UCSD-AML1 (cell line): Measurements from ENCODE around the gene GPRC5C.
"Not testable (repeated sequence)": the region's sequence is repeated elsewhere in the genome, so short reads cannot be mapped to it uniquely, and the experiment has no call there.

Source experiments
- DNase-seq: peaks from one replicate; lab custom pipeline; 2025; ENCODE audit not compliant: unreplicated experiment; lab: John Stamatoyannopoulos, UW

Gene GPRC5C

GRCh38 chr17:74466828-74467184, 34.9 kb downstream of the GPRC5C start:
- DNase-seq = no peak

GRCh38 chr17:74467221-74467951, 35.5 kb downstream of the GPRC5C start:
- peak; percentile 27 for DNase-seq

DNA sequence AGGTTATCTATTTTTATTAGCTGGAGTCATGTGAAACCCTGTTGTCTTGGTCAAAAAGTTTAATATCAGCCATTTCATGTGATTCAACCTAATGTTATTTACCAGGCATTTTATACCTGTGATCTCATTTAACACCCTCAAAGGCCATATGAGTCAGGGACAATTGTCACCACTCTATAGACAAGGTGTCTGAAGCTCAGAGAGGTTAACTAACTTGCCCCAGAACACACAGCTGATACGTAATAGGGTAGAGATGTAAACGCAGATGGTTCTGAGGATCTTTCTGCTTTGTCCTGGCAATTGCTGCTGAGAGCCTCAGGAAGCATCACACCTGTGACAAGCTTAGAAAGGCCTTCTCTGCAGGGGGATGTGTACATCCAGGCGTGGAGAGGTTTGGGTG, 39.5 kb downstream of the GPRC5C start:
- no peak for DNase-seq

DNA sequence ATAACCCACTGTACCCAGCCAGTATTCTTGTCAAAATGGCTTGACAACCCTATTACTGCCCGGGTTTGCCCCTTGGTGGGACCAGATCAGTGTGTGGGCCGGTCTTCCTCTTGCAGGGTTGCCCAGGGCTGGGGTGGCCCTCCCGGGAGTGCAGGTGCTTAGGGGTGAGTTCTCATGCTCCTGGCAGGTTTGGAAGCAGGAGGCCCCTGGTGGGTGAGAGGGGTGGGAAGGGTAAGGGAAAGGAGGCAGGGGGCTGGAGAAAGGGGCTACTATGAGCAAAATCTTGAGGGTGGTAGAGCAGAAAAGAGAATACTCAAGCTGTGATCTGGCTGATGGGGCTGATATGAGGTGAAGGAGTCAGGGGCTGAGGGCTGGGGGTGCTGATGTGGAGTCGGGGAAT, 41.0 kb downstream of the GPRC5C start:
- DNase-seq = no peak

DNA sequence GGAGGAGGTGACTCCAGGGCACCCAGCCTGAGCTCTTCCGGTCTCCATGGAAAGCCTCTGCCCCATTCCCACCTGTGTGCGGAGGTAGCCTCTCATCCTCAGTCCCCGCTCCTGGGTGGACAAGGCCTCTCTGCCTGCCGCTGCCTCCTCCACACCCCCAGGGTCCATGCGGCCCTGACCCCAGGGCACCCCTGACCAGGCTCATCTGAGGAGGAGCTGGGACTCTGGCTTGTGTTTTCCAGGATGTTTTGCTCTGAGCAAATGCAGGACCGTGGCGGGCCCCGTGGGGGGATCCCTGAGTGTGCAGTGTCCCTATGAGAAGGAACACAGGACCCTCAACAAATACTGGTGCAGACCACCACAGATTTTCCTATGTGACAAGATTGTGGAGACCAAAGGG, 41.4 kb downstream of the GPRC5C start:
- DNase-seq = no peak

GRCh38 chr17:74474043-74474792, 42.3 kb downstream of the GPRC5C start:
- DNase-seq = no peak

- no peak for DNase-seq
Observed at GRCh38 chr17:74475189-74475588, 43.3 kb downstream of the GPRC5C start.

DNA sequence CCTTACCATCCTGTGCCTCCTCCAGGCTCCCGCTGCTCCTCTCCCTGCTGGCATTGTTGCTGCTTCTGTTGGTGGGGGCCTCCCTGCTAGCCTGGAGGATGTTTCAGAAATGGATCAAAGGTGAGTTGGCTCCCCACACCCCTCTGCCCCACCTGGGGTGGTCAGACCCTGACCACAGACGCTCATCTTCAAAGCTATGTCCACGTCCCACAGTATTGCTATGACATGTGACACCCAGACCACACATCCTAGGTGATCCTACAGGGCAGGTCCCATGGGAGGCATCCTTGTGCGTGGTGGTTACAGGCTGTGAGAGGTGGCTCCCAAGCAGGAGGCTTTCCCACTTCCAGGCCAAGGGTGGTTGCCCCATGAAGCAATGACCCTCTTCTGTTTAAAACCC, 45.5 kb downstream of the GPRC5C start:
- DNase-seq = no peak

- DNase-seq = peak; percentile 30
Observed at GRCh38 chr17:74478420-74479100, 46.7 kb downstream of the GPRC5C start.

DNA sequence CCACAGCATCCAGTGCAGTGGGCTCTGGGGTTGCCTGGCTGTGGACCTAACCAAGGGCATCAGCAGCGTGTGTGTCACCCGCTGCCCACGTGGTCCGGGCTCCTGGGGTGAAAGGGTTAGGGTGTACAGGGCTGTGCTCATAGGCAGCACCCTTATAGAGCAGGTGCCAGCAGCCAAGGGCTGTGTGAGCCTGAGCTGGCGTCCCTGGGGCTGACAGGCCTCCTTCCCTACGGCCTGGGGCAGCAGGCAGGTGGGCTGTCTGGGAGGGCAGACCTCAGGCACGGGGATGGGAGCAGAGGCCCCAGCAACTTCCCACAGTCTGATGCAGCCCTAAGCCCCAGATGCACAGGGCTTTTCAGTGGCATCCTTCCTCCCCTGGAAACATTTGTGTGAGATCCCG, 48.4 kb downstream of the GPRC5C start:
- no peak for DNase-seq

GRCh38 chr17:74481621-74482020, 49.7 kb downstream of the GPRC5C start:
- no peak for DNase-seq

GRCh38 chr17:74484066-74484465, 52.2 kb downstream of the GPRC5C start:
- no peak for DNase-seq

GRCh38 chr17:74485022-74485743, 53.3 kb downstream of the GPRC5C start:
- no peak for DNase-seq

GRCh38 chr17:74485841-74486240, 54.0 kb downstream of the GPRC5C start:
- DNase-seq = no peak

GRCh38 chr17:74488276-74488675, 56.4 kb downstream of the GPRC5C start:
- DNase-seq = not testable (repeated sequence)

DNA sequence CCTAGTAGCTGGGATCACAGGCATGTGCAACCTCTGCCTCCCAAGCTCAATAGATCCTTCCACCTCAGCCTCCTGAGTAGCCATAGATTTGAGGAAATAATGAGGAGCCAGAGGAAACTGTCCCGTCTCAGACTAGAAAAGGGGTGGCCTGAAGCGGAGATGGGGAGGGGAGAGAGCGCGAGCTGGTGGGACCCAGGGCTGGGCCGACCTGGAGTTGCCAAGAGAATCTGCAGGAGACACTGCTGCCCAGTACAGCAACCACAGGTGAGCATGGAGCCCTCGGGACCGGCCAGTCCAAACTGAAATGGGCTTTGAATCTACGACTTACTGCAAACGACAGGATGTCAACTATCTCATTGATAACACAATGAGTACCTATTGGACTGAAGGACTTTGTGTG, 58.8 kb downstream of the GPRC5C start:
- DNase-seq = no peak

GRCh38 chr17:74491626-74492025, 59.7 kb downstream of the GPRC5C start:
- DNase-seq = no peak

- peak; percentile 72 for DNase-seq
Observed at GRCh38 chr17:74493331-74493833, 61.5 kb downstream of the GPRC5C start.
